KOPT-K1 (cell line): ENCODE data around the gene NRIP1.

Source experiments
- H3K27ac ChIP-seq: fragments of 200-600 bp; sonication (generic); 2 replicates; pipeline ENCODE4 v1.5.1; 2016; ENCODE audit warnings: antibody characterized with exemption, mild to moderate bottlenecking, low read depth, low read length; ENCODE audit not compliant: poor library complexity, severe bottlenecking
- H3K36me3 ChIP-seq: fragments of 200-600 bp; sonication (generic); 2 replicates; pipeline ENCODE4 v1.5.1; 2017; ENCODE audit warnings: antibody characterized with exemption, mild to moderate bottlenecking, low read length, moderate library complexity; ENCODE audit not compliant: insufficient read depth
- H3K9me3 ChIP-seq: fragments of 200-600 bp; sonication (generic); 2 replicates; pipeline ENCODE4 v1.5.1; 2017; ENCODE audit warnings: antibody characterized with exemption, low read length, mild to moderate bottlenecking; ENCODE audit not compliant: insufficient read depth, poor library complexity, severe bottlenecking

The NRIP1 gene

DNA sequence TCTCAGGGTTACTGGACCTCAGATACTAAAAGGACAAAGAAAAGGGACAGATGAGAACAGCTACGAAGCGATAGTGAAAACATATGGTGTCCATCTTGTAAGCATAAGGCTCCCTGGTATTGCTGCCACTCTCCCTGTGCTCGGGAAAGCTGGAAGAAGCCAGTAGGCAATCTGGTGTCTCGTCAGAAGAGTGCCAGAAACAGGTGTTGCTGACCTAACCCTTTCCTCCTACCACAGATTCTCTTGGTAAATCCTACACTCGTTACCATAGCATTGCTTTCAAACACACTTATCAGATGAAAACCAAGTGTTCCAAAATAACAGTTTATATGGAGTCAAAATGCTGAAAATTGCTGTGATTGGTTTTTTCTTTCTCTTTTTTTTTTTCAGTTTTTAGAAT lies 146.3 kb downstream of the NRIP1 start:
- Histone ChIP-seq H3K9me3 (no peaks in the 10 kb centered on the region), H3K36me3 (no peaks in the 10 kb centered on the region), H3K27ac (no peak overlapping the region)

DNA sequence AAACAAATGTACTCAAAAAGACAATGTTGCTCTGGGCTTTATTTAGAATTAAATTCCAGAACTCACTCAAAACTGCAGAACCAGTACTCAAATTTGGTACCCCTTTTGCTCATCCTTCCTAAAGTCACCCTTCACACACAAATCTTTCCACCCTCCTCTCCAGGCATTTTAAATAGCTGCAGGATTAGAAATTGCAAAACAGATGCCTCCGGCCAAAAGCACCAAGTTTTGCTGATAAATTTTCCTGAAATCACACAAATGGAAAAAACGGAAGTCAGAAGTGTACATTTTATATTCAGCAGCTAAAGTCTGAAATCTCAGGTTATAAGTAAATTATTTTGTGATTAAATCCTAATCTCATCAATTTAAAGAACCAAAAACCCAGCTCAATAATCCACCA lies 147.0 kb downstream of the NRIP1 start:
- H3K27ac ChIP-seq: no peak overlapping the region
- no peaks in the 10 kb centered on the region for H3K36me3 ChIP-seq
- no peaks in the 10 kb centered on the region for H3K9me3 ChIP-seq

DNA sequence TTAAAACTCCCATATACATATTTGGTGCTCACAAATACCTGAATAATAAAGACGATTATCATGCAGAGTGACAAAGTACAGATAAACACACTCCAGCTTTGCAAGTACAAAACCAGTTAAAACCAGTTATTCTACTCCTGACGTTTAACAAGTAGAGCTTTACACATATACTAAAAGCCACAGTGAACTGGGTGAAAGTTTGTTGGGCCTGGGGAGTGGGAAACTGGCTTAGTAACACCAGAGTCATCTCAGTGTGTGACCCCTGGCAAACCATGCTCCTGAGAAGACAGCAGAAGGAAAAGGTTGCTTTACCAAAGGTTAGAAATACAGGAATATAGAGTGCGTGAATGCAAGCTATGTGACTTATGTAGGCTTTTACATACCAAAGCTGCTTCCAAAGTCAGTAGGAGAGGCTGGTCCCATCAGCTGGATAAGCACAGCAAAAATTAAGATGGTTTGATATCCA lies 148.1 kb downstream of the NRIP1 start:
- peaks cover 2% of the 10 kb centered on the region for H3K9me3 ChIP-seq

DNA sequence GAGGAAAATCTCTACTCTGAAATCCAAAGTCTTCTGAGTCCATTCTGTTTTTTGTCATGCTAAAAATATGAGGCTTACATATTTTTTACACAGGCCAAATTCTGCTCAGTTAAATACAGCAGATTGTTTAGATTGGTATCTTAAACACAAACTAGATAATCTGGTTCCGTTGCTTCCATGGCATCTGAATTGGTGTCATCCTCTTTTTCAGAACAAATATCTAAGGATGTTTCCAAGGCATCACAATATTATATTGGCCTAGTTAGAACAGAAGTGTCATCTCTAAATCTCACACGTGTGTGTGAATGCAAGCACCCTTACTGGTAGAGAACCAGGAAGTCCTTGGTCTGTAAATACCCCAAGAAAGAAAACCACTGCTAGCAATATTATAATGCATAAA lies 151.2 kb downstream of the NRIP1 start:
- Histone ChIP-seq H3K36me3 (no peaks in the 10 kb centered on the region), H3K27ac (no peak overlapping the region), H3K9me3 (peaks cover 5% of the 10 kb centered on the region)

More for the DNA sequence above, 148.1 kb downstream of the NRIP1 start:
- Histone ChIP-seq H3K27ac (no peak overlapping the region), H3K36me3 (no peaks in the 10 kb centered on the region)

DNA sequence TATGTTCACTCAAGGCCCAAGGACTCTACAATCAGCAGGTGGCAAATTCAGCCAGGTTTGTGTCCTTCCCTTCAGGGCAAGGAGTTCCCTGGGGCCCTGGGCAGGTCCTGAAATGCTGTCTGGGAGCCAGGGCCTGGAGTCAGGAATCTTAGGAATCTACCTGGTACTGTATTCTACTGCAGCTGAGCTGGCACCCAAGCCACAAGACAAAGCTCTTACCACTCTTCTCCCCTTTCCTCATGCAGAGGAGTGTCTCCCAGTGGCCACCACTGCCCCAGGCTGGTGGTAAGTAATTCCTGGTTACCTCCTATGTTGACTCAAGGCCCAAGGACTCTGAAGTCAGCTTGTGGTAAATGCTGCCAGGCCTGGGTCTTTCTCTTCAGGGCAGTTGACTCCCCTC lies 153.4 kb downstream of the NRIP1 start:
- no peak overlapping the region for H3K27ac ChIP-seq
- no peaks in the 10 kb centered on the region for H3K36me3 ChIP-seq
- peaks cover 5% of the 10 kb centered on the region for H3K9me3 ChIP-seq
